ENCODE data around the gene PCLO. TPM values are rescaled to one million over a fixed set of nuclear protein-coding genes. Genes with fewer than 3 reads are reported as not detected.

The PCLO gene
- polyA plus RNA-seq, 2 of the 4 experiments (the other 2 are of a cell fraction), result 0.41 to 1.1 TPM

- Histone ChIP-seq H3K4me2 (no peak overlapping the region), H3K27ac (no peak overlapping the region), H3K4me3 (no peak overlapping the region), H3K4me1 (no peaks in the 10 kb centered on the region), H3K9me3 (no peaks in the 10 kb centered on the region)
- ATAC-seq (no peak), FAIRE-seq (no peak), DNase-seq (ENCODE audit: low read depth in 1 of 2, low spot score in 1 of 2) (no peak)
- ChIA-PET POLR2A (no interaction called here), CTCF (no interaction called here)
- WGBS (ENCODE audit: missing lambda C conversion rate), result 54% methylated on average over 3 of the region's 3 CpGs
- no peak for TF ChIP-seq JUN (IDR thresholded peaks at IDR 0.05)
- no peak for TF ChIP-seq CEBPB (IDR thresholded peaks at IDR 0.05)
- TF ChIP-seq EHMT2 (IDR thresholded peaks at IDR 0.05; ENCODE audit: low read depth), result no peak
Observed at GRCh38 chr7:82762880-82763279, 399.8 kb downstream of the PCLO start.

GRCh38 chr7:82760831-82761230 lies 401.9 kb downstream of the PCLO start:
- TF ChIP-seq SMC3 (IDR thresholded peaks at IDR 0.05) (no peak), ZFP36 (IDR thresholded peaks at IDR 0.05; ENCODE audit: borderline replicate concordance, partially characterized antibody) (no peak), FOSL2 (IDR thresholded peaks at IDR 0.05) (no peak), FOSL2 (CRISPR knock-in tag; IDR thresholded peaks at IDR 0.05) (no peak), CEBPB (IDR thresholded peaks at IDR 0.05) (no peak), HOXA7 (CRISPR knock-in tag; IDR thresholded peaks at IDR 0.05) (no peak), POLR2A (IDR thresholded peaks at IDR 0.05; ENCODE audit: low read length) (no peak), ZNF302 (CRISPR knock-in tag; IDR thresholded peaks at IDR 0.05) (no peak)
- no peak overlapping the region for H3K4me3 ChIP-seq
- no peak overlapping the region for H3K27ac ChIP-seq
- no peaks in the 10 kb centered on the region for H3K9me3 ChIP-seq
- ATAC-seq, result no peak
- ChIA-PET POLR2A (no interaction called here), CTCF (interaction anchor here (1.2 kb wide), 1 partner anchor 20 kb away, joined by 3 read pairs; no protein-coding TSS in a partner anchor)
- no peak overlapping the region for H3K4me2 ChIP-seq
- FAIRE-seq, result no peak
- WGBS (ENCODE audit: missing lambda C conversion rate), result 12% methylated on average over 2 of the region's 2 CpGs
- DNase-seq (ENCODE audit: low read depth in 1 of 2, low spot score in 1 of 2), result no peak
- H3K4me1 ChIP-seq, result no peaks in the 10 kb centered on the region

- Histone ChIP-seq H3K4me1 (no peaks in the 10 kb centered on the region), H3K9me3 (no peaks in the 10 kb centered on the region), H3K4me3 (no peak overlapping the region), H3K27ac (no peak overlapping the region), H3K4me2 (no peak overlapping the region)
- POLR2A ChIA-PET, result no interaction called here
- FAIRE-seq (no peak), DNase-seq (ENCODE audit: low read depth in 1 of 2, low spot score in 1 of 2) (no peak), ATAC-seq (no peak)
- no peak for TF ChIP-seq EP300 (IDR thresholded peaks at IDR 0.05)
- TF ChIP-seq NR3C1 (IDR thresholded peaks at IDR 0.05), result no peak
- TF ChIP-seq CEBPB (IDR thresholded peaks at IDR 0.05), result no peak
- no peak for TF ChIP-seq SMC3 (IDR thresholded peaks at IDR 0.05)
- no peak for TF ChIP-seq ZNF302 (CRISPR knock-in tag; IDR thresholded peaks at IDR 0.05)
- no peak for TF ChIP-seq USF2 (IDR thresholded peaks at IDR 0.05)
- TF ChIP-seq ATOH8 (CRISPR knock-in tag; IDR thresholded peaks at IDR 0.05; ENCODE audit: low read depth), result no peak
- no peak for TF ChIP-seq CHD4 (IDR thresholded peaks at IDR 0.05; ENCODE audit: borderline replicate concordance)
- TF ChIP-seq FOSL2 (IDR thresholded peaks at IDR 0.05), result no peak
- no peak for TF ChIP-seq FOSL2 (CRISPR knock-in tag; IDR thresholded peaks at IDR 0.05)
- no peak for TF ChIP-seq HDAC2 (IDR thresholded peaks at IDR 0.05)
- TF ChIP-seq TP53 (CRISPR knock-in tag; IDR thresholded peaks at IDR 0.05), result no peak
- no peak for TF ChIP-seq RARB (CRISPR knock-in tag; IDR thresholded peaks at IDR 0.05)
- no peak for TF ChIP-seq PBX3 (IDR thresholded peaks at IDR 0.05)
- CTCF ChIA-PET, result interaction anchor here (1.2 kb wide), 2 partner anchors 19 to 33 kb away, joined by 3 read pairs; no protein-coding TSS in a partner anchor
Observed at GRCh38 chr7:82760074-82760473, 402.6 kb downstream of the PCLO start.

Data from A549 (cell line).